GM12801 (cell line): ENCODE data around the gene TCEA2.

Experiments
- TF ChIP-seq, protein P1 (sequence below): IDR thresholded peaks from one replicate; pipeline ENCODE4 v1.5.1; 2011; ENCODE audit warnings: control low read depth; ENCODE audit not compliant: insufficient read length; ENCODE audit errors: extremely low read depth

The TCEA2 gene

GRCh38 chr20:64056889-64057627, 5.9 kb upstream of the TCEA2 start:
- TF ChIP-seq, protein P1, sequence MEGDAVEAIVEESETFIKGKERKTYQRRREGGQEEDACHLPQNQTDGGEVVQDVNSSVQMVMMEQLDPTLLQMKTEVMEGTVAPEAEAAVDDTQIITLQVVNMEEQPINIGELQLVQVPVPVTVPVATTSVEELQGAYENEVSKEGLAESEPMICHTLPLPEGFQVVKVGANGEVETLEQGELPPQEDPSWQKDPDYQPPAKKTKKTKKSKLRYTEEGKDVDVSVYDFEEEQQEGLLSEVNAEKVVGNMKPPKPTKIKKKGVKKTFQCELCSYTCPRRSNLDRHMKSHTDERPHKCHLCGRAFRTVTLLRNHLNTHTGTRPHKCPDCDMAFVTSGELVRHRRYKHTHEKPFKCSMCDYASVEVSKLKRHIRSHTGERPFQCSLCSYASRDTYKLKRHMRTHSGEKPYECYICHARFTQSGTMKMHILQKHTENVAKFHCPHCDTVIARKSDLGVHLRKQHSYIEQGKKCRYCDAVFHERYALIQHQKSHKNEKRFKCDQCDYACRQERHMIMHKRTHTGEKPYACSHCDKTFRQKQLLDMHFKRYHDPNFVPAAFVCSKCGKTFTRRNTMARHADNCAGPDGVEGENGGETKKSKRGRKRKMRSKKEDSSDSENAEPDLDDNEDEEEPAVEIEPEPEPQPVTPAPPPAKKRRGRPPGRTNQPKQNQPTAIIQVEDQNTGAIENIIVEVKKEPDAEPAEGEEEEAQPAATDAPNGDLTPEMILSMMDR = no peak

DNA sequence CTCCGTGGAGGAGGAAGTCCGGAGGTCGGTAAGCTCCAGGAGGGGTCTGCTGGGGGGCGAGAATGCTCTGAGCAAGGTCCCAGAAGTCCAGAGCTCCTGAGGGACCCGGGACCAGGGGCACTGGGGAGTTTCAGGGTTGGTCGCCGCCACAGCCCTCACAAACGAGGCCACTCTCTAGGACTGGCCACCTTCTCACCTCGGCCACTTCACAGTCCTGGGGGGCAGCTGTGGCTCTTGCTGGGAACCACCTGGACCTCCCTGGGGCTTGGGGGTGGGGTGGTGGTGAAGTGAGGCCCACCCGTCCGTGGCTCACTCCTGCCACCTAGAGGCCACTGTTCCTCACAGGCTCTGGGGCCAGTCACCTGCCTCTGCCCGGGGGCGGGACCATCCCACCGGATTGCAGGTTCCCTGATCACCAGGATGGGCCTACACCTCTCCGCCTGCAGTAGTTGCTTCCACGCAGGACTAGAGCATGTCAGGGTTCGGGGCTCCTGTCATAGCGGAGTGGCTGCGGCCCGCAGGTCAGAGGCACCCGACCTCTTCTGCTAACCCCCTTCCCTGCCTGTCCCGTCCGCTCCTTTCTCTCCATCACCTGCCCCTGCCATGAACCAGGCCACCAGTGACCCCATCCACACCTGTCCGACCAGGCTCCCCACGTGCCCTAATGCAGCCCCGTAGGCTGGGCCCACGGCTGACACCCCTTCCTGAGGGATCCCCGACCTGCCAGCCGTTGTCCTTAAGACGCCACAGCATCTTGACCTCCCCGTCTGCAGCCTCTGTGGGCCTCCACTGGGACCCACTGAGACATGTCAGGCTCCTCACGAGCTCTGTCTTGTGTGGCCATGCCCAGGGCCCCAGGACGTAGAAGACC, 5.1 kb upstream of the TCEA2 start:
- TF ChIP-seq, protein P1 = no peak

- TF ChIP-seq, protein P1 = no peak
These were observed 4.5 kb upstream of the TCEA2 start for GRCh38 chr20:64058536-64058935.

DNA sequence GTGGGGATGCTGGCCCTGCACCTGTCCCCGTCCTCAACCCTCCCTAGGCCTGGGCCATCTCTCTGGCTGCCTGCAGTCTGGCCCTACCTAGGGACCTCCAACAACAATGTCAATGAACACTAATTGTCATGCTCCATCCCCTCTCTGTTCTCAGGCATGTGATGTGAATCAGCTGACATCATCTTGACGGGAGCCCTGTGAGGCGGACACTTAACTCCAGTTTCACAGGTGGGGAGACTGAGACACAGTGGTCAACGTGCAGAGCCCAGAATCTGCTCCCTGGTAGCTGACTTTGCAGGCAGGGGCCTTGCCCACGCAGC, 762 bp upstream of the TCEA2 start:
- TF ChIP-seq, protein P1 = no peak

- TF ChIP-seq, protein P1 = no peak
These were observed 569 bp downstream of the TCEA2 start for GRCh38 chr20:64063389-64064144.

GRCh38 chr20:64064145-64064698, 1.2 kb downstream of the TCEA2 start:
- TF ChIP-seq, protein P1 = no peak
